GM21360 (cell line): ENCODE results near the gene TES.

Experiments used
- ATAC-seq: cut with Tn5 transposase; IDR thresholded peaks from one replicate; pipeline ENCODE4 v1.9.1; 2021; ENCODE audit warnings: mild to moderate bottlenecking, moderate library complexity; ENCODE audit not compliant: unreplicated experiment

The TES gene

DNA sequence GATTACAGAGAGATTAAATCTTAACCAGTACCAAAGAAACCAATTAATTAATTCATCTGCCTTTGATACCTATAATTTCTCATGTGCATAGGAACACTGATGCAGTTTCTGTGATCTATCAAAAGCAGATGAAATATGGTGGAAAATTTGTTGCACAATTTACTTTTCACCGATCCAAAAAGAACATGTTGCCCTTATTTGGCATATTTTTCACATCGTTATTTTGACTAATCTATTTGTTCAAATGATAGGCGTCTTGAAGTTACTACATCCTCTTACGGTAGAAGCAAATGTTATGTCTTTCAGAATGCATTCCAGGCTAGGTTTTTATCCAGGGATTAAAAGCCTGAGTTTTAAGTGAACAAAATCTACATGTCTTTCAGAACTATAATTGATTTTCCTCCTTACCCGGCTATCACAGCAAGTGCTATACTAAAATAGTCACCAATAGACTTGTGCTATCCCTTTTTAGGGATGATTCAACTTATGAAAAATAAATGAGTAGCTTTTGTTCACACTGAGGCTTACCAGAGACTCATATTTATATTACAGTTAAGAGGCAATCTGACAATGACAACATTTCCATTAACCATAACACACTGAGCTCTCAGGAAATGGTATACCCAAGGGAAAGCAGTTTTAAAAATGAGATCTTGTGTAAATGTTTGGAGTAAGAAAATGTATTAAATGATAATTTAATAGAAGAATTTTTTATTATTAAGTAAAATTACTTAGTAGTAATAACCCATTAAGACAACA lies 16.8 kb upstream of the TES start:
- ATAC-seq: no peak

DNA sequence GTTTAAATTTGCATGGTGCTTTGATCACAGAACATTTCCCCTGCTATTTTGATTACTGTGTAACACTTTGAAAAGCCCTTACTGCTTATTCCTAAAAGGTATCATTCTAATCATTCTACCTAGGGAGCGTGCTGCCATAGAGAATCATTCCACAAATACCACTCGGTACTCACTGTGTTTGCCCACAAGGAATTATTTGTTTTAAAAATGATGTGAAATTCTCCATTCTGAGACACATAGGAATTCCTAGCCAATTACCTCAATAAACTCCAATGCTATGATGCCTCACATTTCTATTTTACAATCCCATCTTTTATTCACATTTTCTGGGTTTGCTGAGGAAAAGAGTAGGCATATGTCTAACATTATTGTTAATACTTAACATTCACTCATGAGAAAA lies 16.2 kb upstream of the TES start:
- no peak for ATAC-seq

DNA sequence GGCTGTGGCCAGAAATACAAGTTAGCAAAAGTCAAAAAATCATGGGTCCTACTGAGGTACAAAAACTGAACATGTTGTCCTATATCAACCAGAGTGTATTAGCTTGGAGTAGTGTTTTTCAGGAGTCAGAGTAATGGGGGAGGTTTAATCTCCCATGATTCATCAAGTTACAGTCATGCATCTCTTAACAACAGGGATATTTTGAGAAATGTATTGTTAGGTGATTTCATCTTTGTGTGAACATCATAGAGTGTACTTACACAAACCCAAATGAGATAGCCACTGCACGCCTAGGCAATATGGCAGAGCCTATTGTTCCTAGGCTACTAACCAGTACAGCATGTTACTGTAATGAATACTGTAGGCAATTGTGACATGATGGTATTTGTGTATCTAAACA lies 14.9 kb upstream of the TES start:
- no peak for ATAC-seq

DNA sequence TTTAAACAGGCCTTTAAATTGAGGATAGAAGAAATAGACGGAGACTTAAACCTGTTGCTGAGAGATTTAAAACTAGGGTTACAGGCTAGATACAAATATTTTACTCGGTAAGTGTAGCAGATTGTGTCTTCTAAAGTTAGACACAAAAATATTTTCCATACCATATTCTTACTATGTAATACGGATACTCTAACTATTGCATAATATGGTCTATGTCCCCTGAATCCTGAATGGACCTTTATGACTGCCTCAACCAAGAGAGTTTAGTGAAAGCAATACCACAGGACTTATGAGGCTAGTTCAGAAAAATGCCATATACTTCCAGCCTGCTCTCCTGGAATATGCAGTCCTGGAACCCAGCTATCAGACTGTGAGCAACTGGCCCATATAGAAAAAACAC lies 13.4 kb upstream of the TES start:
- ATAC-seq: no peak

DNA sequence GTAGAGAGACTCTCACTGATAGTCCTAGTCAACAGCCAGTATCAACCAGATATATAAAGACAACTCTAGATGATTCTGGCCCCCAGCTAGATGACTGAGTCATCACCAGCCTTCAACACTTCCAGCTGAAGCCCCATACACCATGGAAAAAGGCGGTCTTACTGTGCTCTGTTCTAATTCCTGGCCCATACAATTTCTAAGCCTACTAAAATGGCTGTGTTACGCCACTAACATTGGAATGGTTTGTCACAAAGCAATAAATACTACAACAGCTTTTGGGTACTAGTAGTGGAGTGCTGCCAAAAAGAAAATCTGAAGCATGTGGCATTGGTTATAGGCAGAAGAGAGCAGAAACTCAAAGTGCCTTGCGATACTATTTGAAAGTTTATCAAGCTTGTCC lies 13.0 kb upstream of the TES start:
- no peak for ATAC-seq

DNA sequence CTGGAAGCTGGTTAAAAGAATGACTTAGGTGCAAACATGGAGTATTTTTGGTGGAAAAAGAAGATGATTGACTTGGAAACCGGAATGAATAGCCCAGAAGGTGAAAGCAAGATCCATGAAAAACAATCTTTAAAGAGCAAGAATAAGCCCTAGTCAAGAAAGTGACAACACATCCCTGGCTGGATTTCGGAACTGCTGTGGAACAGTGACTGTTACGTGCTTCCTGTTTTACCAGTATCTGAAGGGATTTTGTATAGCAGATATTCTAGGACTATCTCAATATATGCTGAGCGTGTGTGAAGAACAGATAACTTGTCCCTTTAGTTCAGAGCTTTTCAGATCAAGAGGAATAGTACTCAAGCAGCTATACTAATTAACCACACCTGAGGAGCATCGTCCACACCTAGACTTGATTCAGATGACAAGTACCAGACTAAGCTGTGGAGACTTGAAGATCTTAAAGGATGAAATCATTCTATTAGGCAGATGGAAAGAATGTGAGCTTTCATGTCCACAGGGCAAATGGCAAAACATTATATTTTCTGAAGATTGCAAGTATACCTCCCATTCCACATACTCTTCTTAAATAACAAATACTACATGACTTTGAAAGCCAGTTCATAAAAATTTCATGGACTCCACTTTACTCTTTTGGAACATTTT lies 11.5 kb upstream of the TES start:
- no peak for ATAC-seq

DNA sequence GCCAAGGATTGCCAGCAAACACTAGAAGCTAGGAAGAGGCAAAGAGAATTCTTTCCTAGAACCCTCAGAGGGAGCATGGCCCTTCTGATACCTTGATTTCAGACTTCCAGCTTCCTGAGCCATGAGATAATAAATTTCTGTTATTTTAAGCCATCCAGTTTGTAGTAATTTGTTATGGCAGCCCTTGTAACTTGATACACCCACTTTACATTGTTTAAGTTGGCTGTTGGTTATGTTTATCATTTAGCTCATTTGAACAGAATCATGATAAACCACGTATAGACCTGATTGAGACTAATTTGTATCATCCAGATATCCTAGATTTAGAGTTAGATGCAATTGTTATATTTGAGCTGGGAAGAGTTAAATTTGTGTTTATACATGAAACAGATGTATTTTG lies 9.4 kb upstream of the TES start:
- ATAC-seq: no peak

DNA sequence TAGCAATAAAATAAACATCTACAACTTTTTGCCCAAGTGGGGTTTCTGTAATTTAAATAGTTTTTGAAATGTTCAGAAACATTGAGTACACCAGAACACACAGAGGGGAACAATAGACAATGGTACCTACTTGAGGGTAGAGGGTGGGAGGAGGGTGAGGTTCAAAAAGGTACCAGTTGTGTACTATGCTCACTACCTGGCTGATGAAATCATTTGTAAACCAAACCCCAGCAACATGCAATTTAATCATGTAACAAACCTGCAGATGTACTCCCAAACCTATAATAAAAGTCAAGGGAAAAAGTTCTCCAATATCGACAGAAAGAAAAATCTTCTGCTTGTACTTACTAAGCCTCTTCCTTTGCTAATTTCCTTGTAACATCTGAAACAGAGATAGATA lies 4.2 kb upstream of the TES start:
- ATAC-seq: no peak

DNA sequence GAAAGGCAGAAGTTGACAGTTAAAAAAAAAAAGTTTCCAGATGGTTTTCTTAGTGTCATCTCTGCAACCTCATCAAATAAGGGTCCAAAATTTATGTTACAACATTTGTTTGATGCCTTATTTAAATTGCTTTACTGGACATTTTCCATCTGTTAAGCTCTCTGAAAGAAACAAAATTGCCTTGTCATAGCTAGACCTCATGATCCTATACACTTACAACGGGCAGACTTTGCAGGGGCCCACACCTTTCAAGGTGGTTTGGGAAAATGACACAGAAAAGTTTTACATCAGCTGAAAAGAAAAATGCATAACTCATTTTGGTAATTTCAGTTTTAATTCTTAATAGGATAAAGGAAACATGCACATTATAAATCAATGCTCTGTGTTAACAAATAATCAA lies 1.4 kb upstream of the TES start:
- no peak for ATAC-seq

DNA sequence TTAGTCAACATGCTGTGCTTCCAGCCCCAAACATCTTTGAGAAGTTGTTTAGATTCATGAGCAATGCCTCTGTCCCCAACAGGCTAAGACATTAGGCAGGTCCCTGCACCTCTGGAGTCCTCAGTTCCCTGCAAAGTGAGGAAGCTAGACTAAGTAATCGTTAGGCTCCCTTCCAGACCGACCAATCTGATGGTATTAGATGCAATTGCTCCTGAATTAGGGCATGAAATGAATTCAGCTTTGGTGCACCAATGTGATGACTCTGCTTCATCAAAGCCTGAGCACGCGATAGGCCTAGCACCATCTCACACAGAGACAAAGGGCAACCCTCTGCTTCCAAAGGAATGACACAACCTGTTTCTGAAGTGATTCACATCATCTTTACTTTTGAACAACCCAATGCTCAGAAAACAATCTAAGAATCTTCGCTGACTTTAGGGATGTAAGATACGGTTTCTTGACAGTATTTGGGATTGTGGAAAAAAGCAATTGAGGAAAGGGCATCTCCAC lies 723 bp upstream of the TES start:
- ATAC-seq: no peak

DNA sequence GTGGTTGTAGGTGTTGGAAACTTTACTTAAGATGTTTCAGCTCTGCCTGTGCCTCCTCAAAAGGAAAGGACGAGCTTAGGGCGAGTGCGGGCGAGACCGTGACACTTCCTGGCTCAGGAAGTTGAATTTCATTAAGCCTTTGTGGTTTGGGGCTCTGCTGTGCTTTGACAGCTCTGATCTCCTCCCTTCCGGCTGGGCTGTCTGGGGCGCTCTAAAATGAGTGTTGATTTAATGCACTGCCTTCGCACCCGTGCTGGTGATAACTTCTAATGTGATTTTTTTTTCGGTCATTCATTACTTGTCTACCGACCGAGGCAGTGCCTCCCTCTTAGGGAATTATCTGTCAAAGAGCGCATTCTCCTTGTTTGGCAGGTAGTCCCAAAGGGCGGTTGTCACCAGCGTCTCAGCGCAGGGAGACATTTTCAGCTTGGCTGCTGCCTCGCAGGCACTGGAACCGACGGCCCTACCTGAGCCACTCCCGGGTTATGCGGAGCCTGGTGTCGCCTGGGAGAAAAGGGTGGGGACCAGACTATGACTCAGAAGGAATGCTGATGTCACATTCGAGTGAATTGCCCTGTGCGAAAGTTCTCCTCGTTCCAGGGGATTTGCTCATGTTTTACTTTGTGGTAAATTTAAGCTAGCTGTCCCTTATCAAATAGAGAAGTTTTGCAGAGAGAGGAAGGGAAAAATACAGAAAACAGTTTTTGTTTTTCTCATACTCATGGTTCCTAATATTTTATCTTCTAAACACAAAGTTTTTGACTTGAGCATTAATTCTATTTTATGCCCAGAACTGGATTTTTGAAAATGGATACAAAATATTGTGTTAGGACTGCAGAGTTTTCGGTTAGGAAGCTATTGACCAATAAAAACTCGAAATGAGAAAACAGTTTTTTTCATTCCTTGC lies 920 bp downstream of the TES start:
- ATAC-seq: peak; percentile 63

DNA sequence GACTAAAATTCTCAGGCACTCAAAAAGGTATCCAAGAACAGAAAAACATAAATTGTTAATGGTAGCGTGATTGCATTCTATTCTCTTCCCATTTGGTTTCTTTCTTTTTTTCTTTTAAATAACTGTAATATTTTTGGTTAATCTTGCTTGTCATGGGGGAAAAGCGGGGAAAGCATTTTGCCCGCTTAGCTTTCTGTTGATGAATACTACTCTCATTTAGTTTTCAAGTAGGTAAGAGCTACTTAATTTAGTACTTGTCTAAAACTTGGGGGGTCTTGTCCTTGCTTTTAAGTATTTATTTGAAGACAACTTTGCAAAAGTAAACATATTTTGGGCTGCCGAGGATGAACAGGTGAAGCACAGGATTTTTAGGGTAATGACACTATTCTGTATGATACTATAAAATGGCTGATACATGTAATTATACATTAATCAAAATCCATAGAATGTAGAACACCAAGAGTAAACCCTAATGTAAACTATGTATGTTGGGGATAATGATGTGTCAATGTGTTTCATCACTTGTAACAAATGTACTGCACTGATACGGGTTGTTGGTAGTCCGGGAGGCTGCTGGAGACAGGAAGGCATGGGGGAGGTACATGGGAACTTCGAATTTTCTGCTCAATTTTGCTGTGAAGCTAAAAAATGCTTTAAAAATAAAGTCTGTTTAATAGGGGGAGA lies 1.7 kb downstream of the TES start:
- ATAC-seq: no peak

DNA sequence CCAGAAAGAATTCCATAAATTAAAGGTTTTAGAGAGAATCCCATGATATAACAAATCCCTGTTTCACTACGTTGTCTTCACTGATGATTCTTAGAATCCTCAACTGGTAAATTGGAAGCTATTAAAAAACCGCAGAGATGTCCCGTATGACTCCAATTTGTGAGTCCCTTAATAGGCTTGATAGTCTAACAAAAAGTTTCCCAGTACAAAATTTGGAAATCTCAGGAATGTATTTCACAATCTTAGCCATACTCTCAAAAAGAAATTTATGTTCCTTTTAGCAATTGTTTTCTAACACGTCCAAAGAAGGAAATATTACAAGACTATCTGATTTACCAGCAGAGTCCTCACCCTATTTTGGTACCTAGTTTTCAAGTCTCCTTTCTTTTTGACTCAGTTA lies 2.5 kb downstream of the TES start:
- no peak for ATAC-seq

DNA sequence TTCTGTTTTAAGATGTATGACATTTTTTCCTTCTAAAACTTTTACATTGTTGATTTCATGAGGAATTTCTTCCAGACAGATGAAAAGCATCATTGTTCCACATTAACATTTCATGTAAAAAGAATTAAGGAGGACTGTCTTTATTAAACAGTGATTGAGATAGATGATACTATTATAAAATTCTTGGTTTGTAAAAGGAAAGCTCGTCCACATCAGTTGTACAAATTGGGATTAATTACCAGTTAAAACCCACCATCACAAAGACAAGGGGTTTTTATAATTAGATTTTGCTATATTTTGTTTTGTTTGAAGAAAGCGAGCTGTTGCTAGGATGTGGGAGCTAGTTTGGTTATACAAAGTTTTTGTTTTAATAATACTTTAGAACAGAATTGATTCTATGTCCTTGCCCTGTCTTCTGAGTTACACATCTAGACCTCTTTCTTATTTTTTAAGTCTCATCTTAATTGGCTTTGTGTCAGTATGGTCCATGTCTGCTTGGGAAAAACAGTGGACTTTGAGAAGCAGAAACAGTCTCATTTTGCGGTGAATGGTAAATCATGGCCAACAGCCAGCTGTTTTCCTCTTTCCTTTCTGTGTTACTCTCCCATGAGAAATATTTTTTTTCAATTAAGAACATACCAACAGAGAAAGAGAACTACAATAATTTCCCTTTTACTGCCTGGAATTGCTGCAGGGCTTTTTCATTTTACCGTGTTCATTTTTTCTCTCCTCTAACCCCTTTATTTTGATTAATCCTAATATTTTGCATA lies 3.2 kb downstream of the TES start:
- ATAC-seq: no peak

DNA sequence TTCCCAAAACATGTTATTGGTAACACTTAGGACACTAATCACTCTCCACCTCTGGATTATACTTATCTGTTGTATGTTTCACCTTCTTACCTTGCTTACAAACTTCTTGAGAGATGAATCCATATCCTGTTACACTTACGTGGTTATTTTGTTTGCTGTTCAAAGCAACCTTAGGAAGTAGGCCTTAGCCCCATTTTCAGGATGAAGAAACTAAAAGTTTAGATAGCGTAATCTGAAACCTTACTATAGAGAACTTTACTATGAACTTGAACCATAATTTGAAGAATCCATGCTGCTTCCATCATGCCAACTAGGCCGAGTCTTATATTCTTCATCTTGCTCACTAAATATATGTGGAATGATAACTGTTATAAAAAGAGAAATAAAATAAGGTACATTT lies 4.6 kb downstream of the TES start:
- ATAC-seq: no peak

DNA sequence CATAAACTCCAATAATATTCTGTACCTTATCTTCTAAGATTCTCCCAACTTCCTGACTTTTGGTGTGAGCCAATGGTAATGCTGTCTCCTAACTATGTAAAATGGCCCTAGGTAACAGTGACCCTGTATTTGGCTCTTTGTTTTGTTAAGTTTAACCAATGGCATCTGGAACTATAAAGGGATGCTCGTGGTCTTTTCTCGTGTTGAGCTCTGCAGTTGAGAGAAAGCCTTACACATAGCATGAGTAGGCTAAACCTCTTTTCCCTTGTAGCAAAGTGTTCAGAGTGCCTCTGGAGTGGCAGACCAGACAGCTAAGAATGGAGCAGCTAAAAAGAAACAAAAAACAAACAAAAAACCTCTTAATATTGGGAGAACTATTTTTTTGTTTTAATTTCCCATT lies 5.2 kb downstream of the TES start:
- ATAC-seq: no peak

DNA sequence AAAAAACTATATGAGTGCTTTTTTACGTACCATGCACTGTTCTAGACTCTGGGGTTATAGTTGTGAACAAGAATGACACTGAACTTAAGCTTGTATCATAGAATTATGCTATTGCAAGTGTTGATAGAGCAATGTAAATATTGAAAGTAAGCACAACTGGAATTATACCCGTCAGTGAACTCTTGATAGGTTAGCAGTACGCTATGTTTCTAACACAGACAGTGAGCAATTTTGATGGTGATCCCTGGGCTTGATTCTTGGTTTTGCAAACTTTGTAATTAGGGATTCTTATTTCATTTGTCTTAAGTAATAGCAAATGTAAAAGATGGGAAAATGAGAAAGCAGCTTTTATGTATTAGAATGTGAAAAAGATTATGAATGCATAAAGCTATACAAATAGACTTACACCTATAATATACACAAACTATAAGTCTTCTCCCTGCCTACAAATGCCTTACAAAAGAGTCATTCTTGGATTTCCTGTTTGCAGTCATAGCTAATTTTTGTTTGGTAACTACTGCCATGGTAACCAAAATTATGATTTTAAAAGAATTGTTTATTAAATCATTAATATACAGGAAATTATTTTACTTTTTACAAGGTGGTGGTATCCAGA lies 6.7 kb downstream of the TES start:
- no peak for ATAC-seq

DNA sequence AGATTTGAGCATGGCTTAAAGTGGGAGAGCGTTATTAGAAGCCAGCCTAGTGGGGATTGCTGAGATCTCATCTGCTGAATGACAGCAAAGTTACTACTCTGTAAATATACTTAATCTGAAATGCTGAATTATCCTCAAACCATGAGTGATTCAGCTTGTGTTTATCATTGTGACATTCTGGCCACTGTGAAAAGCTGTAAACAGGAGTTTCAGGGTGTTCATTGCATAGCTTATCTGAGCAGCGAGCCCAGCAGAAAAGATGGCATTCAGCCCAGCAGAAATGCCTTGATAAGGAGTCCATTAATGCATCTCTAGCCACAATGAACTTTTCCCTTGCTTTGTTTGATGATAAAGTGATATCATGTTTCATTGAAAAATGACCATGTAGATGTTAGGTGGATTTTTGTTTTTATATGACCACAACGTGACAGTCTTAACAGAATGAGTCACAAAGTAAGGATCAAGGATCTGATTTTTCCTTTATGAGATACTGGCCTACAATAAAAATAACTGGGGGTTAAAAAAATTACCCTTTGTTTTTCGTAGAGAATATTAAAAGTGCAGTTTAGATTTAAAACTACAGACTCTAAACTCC lies 7.8 kb downstream of the TES start:
- no peak for ATAC-seq

DNA sequence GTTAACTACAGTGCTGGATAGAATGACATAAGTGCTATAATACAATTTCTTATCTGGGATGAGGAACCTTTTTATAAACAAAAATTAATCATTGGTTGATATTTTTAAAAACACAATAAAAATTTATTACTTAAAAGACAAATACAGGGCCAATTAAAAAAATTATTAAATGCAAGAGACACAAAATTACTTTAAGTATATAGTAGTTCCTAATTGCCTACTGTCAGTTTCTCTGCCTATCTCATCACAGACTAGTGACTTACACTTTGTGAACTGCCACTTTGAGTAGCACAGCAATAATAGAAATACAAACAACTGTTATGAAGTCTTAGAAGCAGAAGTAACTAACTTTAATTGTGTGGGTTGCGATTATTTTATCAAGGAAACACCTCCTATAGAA lies 8.4 kb downstream of the TES start:
- no peak for ATAC-seq
